ENCODE data around the gene MEF2B. TPM values are rescaled to one million over a fixed set of nuclear protein-coding genes. Genes with fewer than 3 reads are reported as not detected.

MEF2B gene
- polyA plus RNA-seq (2011; rRNA removed) (0.38 and 0.74 TPM in 2 replicates), polyA minus RNA-seq (2011; rRNA and poly(A)+ RNA removed) (0.56 TPM in 1 of 2 replicates, not detected in the other)

GRCh38 chr19:19170053-19170872 is at the start of gene MEF2B:
TSS of gene MEF2B (minus strand) at chr19:19170263. CDS start at chr19:19150735, 19,528 bp downstream.
- Histone ChIP-seq H3K9me3 (ENCODE audit: control insufficient read depth, insufficient read depth, low read length) (no peaks in the 10 kb centered on the region; the same call in 1 of the 2 replicates), H3K4me3 (ENCODE audit: low read depth, low read length) (peak within 1 kb of the TSS; percentile 39), H3K27ac (ENCODE audit: low read depth, low read length) (no peak within 1 kb of the TSS), H3K27me3 (ENCODE audit: control insufficient read depth, insufficient read depth, low read length) (no peaks in the 10 kb centered on the region)
- ChIA-PET POLR2A (no interaction called here), CTCF (interaction anchor here (0.5 to 1.2 kb wide), 3 partner anchors 12 to 26 kb away, joined by 3 to 5 read pairs (median 4); no protein-coding TSS in a partner anchor)
- TF ChIP-seq, protein P1, sequence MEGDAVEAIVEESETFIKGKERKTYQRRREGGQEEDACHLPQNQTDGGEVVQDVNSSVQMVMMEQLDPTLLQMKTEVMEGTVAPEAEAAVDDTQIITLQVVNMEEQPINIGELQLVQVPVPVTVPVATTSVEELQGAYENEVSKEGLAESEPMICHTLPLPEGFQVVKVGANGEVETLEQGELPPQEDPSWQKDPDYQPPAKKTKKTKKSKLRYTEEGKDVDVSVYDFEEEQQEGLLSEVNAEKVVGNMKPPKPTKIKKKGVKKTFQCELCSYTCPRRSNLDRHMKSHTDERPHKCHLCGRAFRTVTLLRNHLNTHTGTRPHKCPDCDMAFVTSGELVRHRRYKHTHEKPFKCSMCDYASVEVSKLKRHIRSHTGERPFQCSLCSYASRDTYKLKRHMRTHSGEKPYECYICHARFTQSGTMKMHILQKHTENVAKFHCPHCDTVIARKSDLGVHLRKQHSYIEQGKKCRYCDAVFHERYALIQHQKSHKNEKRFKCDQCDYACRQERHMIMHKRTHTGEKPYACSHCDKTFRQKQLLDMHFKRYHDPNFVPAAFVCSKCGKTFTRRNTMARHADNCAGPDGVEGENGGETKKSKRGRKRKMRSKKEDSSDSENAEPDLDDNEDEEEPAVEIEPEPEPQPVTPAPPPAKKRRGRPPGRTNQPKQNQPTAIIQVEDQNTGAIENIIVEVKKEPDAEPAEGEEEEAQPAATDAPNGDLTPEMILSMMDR (IDR thresholded peaks at IDR 0.05; ENCODE audit: low read depth, low read length) = no peak
- DNase-seq (ENCODE audit: low read depth, low spot score) = no peak

DNA sequence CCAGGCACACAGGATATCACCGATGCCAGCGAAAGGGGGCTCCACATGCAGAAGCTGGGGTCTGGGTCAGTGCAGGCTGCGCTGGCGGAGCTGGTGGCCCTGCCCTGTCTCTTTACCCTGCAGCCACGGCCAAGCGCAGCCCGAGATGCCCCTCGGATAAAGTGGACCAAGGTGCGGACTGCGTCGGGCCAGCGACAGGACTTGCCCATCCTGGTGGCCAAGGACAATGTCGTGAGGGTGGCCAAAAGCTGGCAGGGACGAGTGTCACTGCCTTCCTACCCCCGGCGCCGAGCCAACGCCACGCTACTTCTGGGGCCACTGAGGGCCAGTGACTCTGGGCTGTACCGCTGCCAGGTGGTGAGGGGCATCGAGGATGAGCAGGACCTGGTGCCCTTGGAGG is 48.8 kb upstream of the MEF2B start:
- H3K27ac ChIP-seq (ENCODE audit: low read depth, low read length) = no peak overlapping the region
- H3K27me3 ChIP-seq (ENCODE audit: control insufficient read depth, insufficient read depth, low read length) = peaks cover 9% of the 10 kb centered on the region
- H3K4me3 ChIP-seq (ENCODE audit: low read depth, low read length) = no peak overlapping the region
- no peaks in the 10 kb centered on the region for H3K9me3 ChIP-seq (ENCODE audit: control insufficient read depth, insufficient read depth, low read length)
- CTCF ChIA-PET = no interaction called here
- DNase-seq (ENCODE audit: low read depth, low spot score) = no peak
- POLR2A ChIA-PET = interaction anchor here (0.6 kb wide), 1 partner anchor 97 kb away, joined by 5 read pairs; no protein-coding TSS in a partner anchor
- TF ChIP-seq, protein P1 (IDR thresholded peaks at IDR 0.05; ENCODE audit: low read depth, low read length) = no peak

- Histone ChIP-seq H3K27ac (ENCODE audit: low read depth, low read length) (no peak overlapping the region), H3K4me3 (ENCODE audit: low read depth, low read length) (no peak overlapping the region), H3K9me3 (ENCODE audit: control insufficient read depth, insufficient read depth, low read length) (no peaks in the 10 kb centered on the region), H3K27me3 (ENCODE audit: control insufficient read depth, insufficient read depth, low read length) (peaks cover 23% of the 10 kb centered on the region)
- ChIA-PET POLR2A (no interaction called here), CTCF (no interaction called here)
- TF ChIP-seq, protein P1 (IDR thresholded peaks at IDR 0.05; ENCODE audit: low read depth, low read length) = no peak
- no peak for DNase-seq (ENCODE audit: low read depth, low spot score)
Observed at GRCh38 chr19:19217099-19217498, 47.0 kb upstream of the MEF2B start.

DNA sequence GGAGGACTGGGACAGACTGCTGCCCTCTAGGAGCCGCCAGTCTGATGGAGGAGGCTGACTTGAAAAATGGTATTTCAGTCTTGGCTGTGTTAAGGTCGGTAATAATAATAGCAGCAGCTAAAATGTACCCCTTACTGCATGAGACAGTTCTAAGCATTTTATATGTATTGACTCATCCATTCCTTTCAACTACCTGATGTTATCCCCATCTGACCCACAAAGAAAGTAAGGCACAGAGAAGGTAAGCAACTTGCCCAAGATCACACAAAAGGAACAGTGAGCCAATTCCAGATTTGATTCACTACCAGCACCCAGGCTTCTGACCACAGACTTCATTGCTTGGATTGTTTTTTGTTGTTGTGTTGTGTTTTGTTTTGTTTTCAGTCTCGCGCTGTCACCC is 45.7 kb upstream of the MEF2B start:
- CTCF ChIA-PET = no interaction called here
- H3K27ac ChIP-seq (ENCODE audit: low read depth, low read length) = no peak overlapping the region
- TF ChIP-seq, protein P1 (IDR thresholded peaks at IDR 0.05; ENCODE audit: low read depth, low read length) = no peak
- peaks cover 27% of the 10 kb centered on the region for H3K27me3 ChIP-seq (ENCODE audit: control insufficient read depth, insufficient read depth, low read length)
- no peaks in the 10 kb centered on the region for H3K9me3 ChIP-seq (ENCODE audit: control insufficient read depth, insufficient read depth, low read length)
- POLR2A ChIA-PET = no interaction called here
- no peak overlapping the region for H3K4me3 ChIP-seq (ENCODE audit: low read depth, low read length)
- DNase-seq (ENCODE audit: low read depth, low spot score) = no peak

DNA sequence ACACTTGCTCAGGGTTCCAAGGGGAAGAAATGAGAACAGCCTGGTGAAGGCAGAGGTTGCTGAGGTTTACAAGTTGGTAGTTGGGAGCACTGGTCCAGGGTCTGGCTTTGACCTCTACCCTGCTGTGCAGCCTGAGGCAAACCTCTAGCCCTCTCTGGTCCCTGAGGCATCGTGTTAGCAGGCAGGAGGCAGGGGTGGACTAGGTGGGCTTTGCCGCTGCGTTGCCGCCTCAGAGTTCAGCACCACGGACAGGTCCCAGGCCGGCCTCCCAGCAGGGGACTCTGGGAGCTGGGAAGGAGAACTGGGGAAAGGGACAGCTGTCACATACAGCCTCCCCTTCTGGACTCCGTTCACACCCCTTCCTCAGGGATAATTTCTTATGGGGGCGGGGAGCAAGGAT is 44.8 kb upstream of the MEF2B start:
- DNase-seq (ENCODE audit: low read depth, low spot score) = peak; percentile 21
- POLR2A ChIA-PET = interaction anchor here (0.9 kb wide), 1 partner anchor 12 kb away, joined by 3 read pairs; the partner anchor contains the start of gene NR2C2AP
- H3K27me3 ChIP-seq (ENCODE audit: control insufficient read depth, insufficient read depth, low read length) = peaks cover 27% of the 10 kb centered on the region
- no peaks in the 10 kb centered on the region for H3K9me3 ChIP-seq (ENCODE audit: control insufficient read depth, insufficient read depth, low read length)
- TF ChIP-seq, protein P1 (IDR thresholded peaks at IDR 0.05; ENCODE audit: low read depth, low read length) = no peak
- no peak overlapping the region for H3K27ac ChIP-seq (ENCODE audit: low read depth, low read length)
- CTCF ChIA-PET = interaction anchor here (1.5 kb wide), 1 partner anchor 10 kb away, joined by 3 read pairs; no protein-coding TSS in a partner anchor
- no peak overlapping the region for H3K4me3 ChIP-seq (ENCODE audit: low read depth, low read length)
